ENCODE measurements around the gene SCNM1. TPM values are rescaled to one million over a fixed set of nuclear protein-coding genes. Genes with fewer than 3 reads are reported as not detected.

SCNM1 gene
- total RNA-seq, 2 donors from 2014 or later, result 19.4 to 20.9 TPM

Other genes starting within 250 kb of the SCNM1 start
- 10 to 100 TPM; 16.3 to 19.9 TPM for gene SETDB1, start 239.8 kb upstream of the SCNM1 start, total RNA-seq
- gene CERS2, start 191.3 kb upstream of the SCNM1 start, total RNA-seq, result 100 to 1,000 TPM in 1 of 2 donors, 10 to 100 TPM in 1; 72.0 to 105 TPM
- gene ANXA9, start 183.9 kb upstream of the SCNM1 start, total RNA-seq, result under 1 TPM; 0.15 to 0.44 TPM
- gene MINDY1, start 159.2 kb upstream of the SCNM1 start, total RNA-seq, result 10 to 100 TPM; 32.2 to 36.2 TPM
- gene PRUNE1, start 157.7 kb upstream of the SCNM1 start, total RNA-seq, result 10 to 100 TPM; 33.1 to 36.6 TPM
- gene BNIPL, start 129.6 kb upstream of the SCNM1 start, total RNA-seq, result under 1 TPM; 0.15 to 0.16 TPM
- 1 to 10 TPM; 4.8 to 6.5 TPM for gene C1orf56, start 118.4 kb upstream of the SCNM1 start, total RNA-seq
- 10 to 100 TPM; 36.5 to 55.3 TPM for gene CDC42SE1, start 106.5 kb upstream of the SCNM1 start, total RNA-seq
- gene MLLT11, start 105.7 kb upstream of the SCNM1 start, total RNA-seq, result 1 to 10 TPM; 2.0 to 2.7 TPM
- 10 to 100 TPM; 13.4 to 15.6 TPM for gene GABPB2, start 95.4 kb upstream of the SCNM1 start, total RNA-seq
- gene SEMA6C, start 19.5 kb upstream of the SCNM1 start, total RNA-seq, result 10 to 100 TPM; 23.6 to 37.0 TPM
- gene TNFAIP8L2, start 9.5 kb upstream of the SCNM1 start, total RNA-seq, result 1 to 10 TPM; 2.1 to 5.3 TPM
- 10 to 100 TPM in 1 of 2 donors, 1 to 10 TPM in 1; 9.7 to 10.3 TPM for gene LYSMD1, start 242 bp upstream of the SCNM1 start, total RNA-seq
- gene TMOD4, start 9.8 kb downstream of the SCNM1 start, total RNA-seq, result not detected
- 10 to 100 TPM; 38.3 to 48.4 TPM for gene VPS72, start 24.1 kb downstream of the SCNM1 start, total RNA-seq
- gene PIP5K1A, start 32.4 kb downstream of the SCNM1 start, total RNA-seq, result 10 to 100 TPM; 34.7 to 46.9 TPM
- gene PSMD4, start 88.6 kb downstream of the SCNM1 start, total RNA-seq, result 100 to 1,000 TPM; 134 to 136 TPM
- 10 to 100 TPM; 12.8 to 15.6 TPM for gene ZNF687, start 116.2 kb downstream of the SCNM1 start, total RNA-seq
- gene PI4KB, start 161.3 kb downstream of the SCNM1 start, total RNA-seq, result 10 to 100 TPM; 46.3 to 49.4 TPM
- 10 to 100 TPM; 23.1 to 23.8 TPM for gene RFX5, start 181.1 kb downstream of the SCNM1 start, total RNA-seq
- gene SELENBP1, start 206.6 kb downstream of the SCNM1 start, total RNA-seq, result 10 to 100 TPM; 30.6 to 82.2 TPM
- gene PSMB4, start 233.4 kb downstream of the SCNM1 start, total RNA-seq, result 100 to 1,000 TPM; 163 to 197 TPM

Data from left cardiac atrium (tissue), 2 donors.